SU-DHL-6 (cell line): ENCODE data around the gene WNT3.

ENCODE experiments used
- EZH2phosphoT487 ChIP-seq: fragments of 200-600 bp; sonication (generic), shearing (Covaris generic); conservative IDR thresholded peaks from 2 replicates; pipeline ENCODE4 v1.6.1; 2018; ENCODE audit warnings: mild to moderate bottlenecking, antibody characterized with exemption, low read length, moderate library complexity, mixed read lengths
- TF ChIP-seq, protein P1 (sequence below): fragments of 200-600 bp; sonication (generic); IDR thresholded peaks from one replicate; pipeline ENCODE4 v1.5.1; 2017; ENCODE audit warnings: antibody characterized with exemption, mild to moderate bottlenecking, low read length, moderate library complexity; ENCODE audit not compliant: insufficient read depth, poor library complexity, severe bottlenecking

DNA sequence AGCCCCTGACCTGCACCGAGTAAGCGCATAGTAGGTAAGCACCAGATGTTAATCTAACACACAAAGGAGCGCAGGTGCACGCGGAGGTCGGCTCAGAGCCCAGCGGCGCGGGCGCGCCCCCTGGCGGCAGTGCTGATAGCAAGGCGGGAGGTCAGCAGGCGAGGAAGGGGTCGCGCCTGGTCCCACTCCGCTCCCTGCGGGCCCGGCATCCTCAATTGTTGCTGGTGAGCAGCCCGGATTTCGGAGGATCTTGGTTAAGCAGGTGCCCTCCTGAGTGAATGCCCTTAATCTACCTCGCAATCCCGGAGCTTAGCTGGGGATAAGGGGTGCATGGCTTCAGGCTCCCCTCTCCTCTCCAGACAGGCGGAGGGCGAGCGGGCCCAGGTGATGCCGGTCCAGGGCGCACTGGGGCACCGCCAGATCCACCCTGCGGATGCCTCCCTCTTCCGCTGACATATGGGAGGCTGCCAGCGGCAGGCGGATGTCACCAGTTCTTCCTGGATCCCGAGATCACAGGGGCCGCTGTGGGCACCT, 4.0 kb upstream of the WNT3 start:
- TF ChIP-seq, protein P1, sequence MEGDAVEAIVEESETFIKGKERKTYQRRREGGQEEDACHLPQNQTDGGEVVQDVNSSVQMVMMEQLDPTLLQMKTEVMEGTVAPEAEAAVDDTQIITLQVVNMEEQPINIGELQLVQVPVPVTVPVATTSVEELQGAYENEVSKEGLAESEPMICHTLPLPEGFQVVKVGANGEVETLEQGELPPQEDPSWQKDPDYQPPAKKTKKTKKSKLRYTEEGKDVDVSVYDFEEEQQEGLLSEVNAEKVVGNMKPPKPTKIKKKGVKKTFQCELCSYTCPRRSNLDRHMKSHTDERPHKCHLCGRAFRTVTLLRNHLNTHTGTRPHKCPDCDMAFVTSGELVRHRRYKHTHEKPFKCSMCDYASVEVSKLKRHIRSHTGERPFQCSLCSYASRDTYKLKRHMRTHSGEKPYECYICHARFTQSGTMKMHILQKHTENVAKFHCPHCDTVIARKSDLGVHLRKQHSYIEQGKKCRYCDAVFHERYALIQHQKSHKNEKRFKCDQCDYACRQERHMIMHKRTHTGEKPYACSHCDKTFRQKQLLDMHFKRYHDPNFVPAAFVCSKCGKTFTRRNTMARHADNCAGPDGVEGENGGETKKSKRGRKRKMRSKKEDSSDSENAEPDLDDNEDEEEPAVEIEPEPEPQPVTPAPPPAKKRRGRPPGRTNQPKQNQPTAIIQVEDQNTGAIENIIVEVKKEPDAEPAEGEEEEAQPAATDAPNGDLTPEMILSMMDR, result peak; percentile 69
- no peak for TF ChIP-seq EZH2phosphoT487
